B cell (primary cell): Measurements from ENCODE around the gene SHANK2.

Experiments
- CTCF ChIP-seq: fragments of 200-600 bp; IDR thresholded peaks from one replicate; pipeline ENCODE4 v1.8.0; 2022; ENCODE audit warnings: antibody characterized with exemption, mild to moderate bottlenecking
- EZH2 ChIP-seq: IDR thresholded peaks from 2 replicates; pipeline ENCODE4 v1.6.1; 2012; ENCODE audit warnings: borderline replicate concordance, low read depth, mild to moderate bottlenecking, moderate library complexity, low read length; ENCODE audit not compliant: insufficient read depth, poor library complexity, severe bottlenecking

DNA sequence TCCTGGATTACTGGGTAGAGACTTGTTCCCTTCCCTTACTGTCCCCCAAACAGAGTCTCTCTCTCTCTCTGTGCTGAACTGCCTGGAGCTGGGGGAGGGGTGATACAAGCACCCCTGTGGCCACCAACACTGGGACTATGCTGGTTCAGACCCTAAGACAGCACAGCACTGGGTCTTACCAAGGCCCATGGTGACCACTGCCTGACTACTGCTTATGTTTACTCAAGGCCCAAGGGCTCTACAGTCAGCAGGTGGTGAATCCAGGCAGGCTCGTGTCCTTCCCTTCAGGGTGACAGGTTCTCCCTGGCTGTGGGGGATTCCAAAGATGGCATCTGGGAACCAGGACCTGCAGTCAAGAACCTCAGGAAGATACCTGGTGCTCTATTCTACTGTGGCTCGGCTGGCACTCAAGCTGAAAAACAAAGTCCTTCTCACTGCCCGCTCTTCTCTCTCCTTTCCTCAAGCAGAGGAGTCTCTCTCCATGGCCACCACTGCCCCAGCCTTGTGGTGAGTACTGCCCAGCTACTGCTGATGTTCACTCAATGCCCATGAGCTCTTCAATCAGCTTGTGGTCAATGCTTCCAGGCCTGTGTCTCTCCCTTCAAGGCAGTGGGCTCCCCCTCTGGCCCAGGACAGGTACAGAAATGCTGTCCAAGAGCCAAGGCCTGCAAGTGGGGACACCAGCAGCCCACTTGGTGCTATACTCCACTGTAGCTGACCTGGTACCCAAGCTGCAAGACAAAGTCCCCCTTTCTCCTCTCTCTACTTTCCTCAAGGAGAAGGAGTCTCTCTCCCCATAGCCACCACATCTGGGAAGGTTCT is 41.8 kb upstream of the SHANK2 start:
- no peak for TF ChIP-seq CTCF
- TF ChIP-seq EZH2, result no peak
